ENCODE measurements around the gene WIPI1. TPM values are rescaled to one million over a fixed set of nuclear protein-coding genes. Genes with fewer than 3 reads are reported as not detected.

The WIPI1 gene
- total RNA-seq, 8 experiments from 2014 or later = 11.7 to 82.8 (median 39.1) TPM

DNA sequence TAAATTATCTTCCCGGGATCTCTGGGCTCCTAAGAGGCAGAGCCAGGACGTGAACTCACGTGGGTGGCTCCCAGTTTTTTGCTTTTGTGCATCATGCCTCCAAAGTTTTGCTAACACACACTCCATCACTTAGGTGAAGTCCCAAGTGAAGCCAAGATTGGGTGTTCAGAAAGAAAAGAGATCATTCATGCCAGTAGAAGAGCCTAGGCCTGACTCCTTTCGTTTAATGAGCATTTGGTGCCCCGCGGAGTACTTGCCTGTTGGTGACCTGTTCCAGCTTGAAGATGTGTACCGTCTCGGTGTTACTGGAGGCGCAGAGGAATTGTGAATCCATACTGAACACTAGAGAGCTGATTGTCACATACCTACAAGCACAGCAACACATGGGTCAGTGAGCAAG lies 24.1 kb downstream of the WIPI1 start:
- in situ Hi-C loops (cut with MboI; ENCODE audit: low pct_unique_long_range_greater_than_20kb in 2 of 9, low sequenced_read_pairs in 9 of 9, unreplicated experiment in 9 of 9) = loop anchor here in 5 of 9 experiments (10.0 to 25.0 kb wide), 3 partner anchors 146 to 171 kb away; partner anchors contain the start of genes ARSG (in 1 of the 5) and SLC16A6 (in 1 of the 5)
- WGBS, 10 experiments = 88 to 100% (median 96%) methylated on average over 1 to 9 of the region's 9 CpGs; no CpG with 5 or more reads in 3 of the 10 experiments
- no peak overlapping the region for H3K4me3 ChIP-seq
- no peak overlapping the region for H3K27ac ChIP-seq
- no peak for ATAC-seq (replicated peaks in 6 of 8)
- no peaks in the 10 kb centered on the region for H3K4me1 ChIP-seq (replicated peaks in 1 of 2)

DNA sequence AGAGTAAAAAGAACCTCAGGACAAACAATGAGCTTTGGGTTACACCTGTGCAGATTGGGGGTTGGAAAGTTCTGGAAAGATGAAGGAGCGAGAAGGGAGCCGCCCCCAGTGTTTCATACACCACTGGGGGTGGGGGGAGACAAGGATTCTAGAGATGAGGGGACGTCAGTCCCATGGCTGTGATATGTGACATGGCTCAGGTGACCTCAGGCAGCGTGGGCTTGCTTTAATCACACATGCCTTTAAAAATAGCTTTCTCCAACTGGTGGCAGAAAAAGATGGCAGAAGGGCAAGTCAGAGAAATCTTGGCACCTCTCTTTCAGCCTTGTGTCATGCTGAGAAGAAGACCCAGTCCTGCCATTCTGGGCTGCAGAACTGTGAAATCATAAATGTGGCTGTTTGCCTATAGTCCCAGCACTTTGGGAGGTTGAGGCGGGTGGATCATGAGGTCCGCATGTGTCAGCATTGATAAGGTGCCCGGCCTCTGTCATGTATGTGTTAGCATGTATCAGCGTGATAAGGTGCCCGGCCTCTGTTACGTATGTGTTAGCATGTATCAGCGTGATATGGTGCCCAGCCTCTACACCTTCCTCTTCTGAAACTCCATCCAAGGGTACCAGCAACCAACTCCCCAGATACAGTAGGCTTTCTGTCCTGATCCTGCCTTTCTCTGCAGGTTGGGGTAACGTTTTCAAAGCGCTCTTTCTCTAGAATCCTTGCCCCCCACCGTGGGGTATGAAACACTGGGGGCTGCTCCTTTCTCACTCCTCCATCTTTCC lies 25.0 kb downstream of the WIPI1 start:
- ATAC-seq (replicated peaks in 6 of 8) = no peak
- in situ Hi-C loops (cut with MboI; ENCODE audit: low pct_unique_long_range_greater_than_20kb in 2 of 9, low sequenced_read_pairs in 9 of 9, unreplicated experiment in 9 of 9) = loop anchor here in 5 of 9 experiments (10.0 to 25.0 kb wide), 3 partner anchors 145 to 170 kb away; partner anchors contain the start of genes ARSG (in 1 of the 5) and SLC16A6 (in 1 of the 5)
- no peak overlapping the region for H3K27ac ChIP-seq
- WGBS, 10 experiments = 67 to 100% (median 83%) methylated on average over 2 to 7 of the region's 14 CpGs; no CpG with 5 or more reads in 1 of the 10 experiments
- H3K4me1 ChIP-seq (replicated peaks in 1 of 2) = no peaks in the 10 kb centered on the region
- H3K4me3 ChIP-seq = no peak overlapping the region

DNA sequence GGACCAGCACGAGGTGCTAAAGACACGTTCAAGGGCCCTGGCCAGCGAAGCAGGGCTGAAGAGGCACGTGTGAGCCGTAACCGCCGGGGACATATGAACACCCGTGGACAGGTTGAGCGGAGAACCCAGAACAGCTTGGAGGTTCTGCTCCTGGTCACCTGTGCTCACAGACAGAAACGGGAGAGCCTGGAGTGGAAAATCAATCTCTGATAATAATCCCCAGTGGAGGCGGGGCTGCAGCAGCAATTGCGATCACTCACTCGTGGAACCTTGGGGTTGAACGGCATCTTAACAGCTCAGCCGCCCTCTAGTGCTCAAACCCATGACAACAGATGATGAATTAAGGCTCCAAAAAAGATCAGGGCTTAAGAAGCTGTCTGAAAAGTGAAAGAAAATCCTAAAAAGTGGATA lies 25.6 kb downstream of the WIPI1 start:
- H3K4me1 ChIP-seq (replicated peaks in 1 of 2) = no peaks in the 10 kb centered on the region
- no peak overlapping the region for H3K4me3 ChIP-seq
- ATAC-seq (replicated peaks in 6 of 8) = peak in 3 of 8 experiments; percentile 19 to 46 (median 27)
- in situ Hi-C loops (cut with MboI; ENCODE audit: low pct_unique_long_range_greater_than_20kb in 2 of 9, low sequenced_read_pairs in 9 of 9, unreplicated experiment in 9 of 9) = loop anchor here in 5 of 9 experiments (10.0 to 25.0 kb wide), 3 partner anchors 144 to 169 kb away; partner anchors contain the start of genes ARSG (in 1 of the 5) and SLC16A6 (in 1 of the 5)
- H3K27ac ChIP-seq = no peak overlapping the region
- WGBS, 10 experiments = 25 to 100% (median 53%) methylated on average over 1 to 7 of the region's 15 CpGs; no CpG with 5 or more reads in 2 of the 10 experiments

DNA sequence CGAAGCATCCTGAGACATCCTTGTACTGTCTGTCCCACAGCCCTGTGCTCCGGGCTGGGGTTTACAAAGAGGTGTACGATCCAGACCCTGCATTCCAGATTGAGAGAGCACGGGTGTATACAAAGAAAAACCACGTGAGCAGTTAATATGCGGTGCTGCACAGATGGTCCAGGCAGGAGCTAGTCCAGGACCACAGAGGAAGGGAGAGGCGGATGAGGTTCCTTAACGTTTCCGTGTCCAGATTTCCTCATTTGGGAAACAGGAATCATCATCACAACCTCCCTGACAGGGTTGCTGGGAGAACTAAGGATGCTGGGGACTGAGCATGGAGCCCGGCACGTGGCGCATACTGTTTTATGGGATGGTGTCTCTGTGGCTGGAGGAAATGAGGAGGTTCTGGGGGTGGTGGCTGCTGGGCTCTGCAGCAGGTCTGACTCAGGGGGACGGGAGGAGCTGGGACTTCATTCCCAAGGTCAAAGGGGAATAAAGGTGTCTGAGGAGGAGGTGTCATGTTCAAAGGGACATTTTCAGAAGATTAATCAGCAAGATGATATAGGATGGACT lies 26.2 kb downstream of the WIPI1 start:
- no peak overlapping the region for H3K4me3 ChIP-seq
- ATAC-seq (replicated peaks in 6 of 8) = no peak
- 40 to 100% (median 76%) methylated on average over 1 to 8 of the region's 13 CpGs; no CpG with 5 or more reads in 6 of the 10 experiments for WGBS, 10 experiments
- H3K4me1 ChIP-seq (replicated peaks in 1 of 2) = no peaks in the 10 kb centered on the region
- in situ Hi-C loops (cut with MboI; ENCODE audit: low pct_unique_long_range_greater_than_20kb in 2 of 9, low sequenced_read_pairs in 9 of 9, unreplicated experiment in 9 of 9) = loop anchor here in 5 of 9 experiments (10.0 to 25.0 kb wide), 3 partner anchors 144 to 169 kb away; partner anchors contain the start of genes ARSG (in 1 of the 5) and SLC16A6 (in 1 of the 5)
- H3K27ac ChIP-seq = no peak overlapping the region

DNA sequence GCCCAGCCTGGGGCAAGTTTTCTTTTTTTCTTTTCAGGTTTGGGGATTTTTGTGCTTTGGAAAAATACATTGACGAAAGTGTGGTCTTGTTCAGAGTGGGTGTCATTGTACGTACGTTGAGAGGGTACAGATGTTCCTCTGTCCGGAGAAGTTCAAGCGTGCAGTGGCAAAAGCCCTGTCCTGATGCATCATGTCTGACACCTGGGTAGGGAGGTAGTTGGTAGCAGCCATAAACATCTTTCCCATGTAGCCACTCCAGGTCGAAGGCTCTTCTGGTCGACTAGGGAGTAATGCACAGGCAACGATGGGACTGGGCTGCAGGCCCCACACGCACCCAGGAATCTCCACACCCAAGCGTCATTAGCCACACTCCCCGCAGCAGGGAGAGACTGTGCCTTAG lies 27.4 kb downstream of the WIPI1 start:
- no peak for ATAC-seq (replicated peaks in 6 of 8)
- H3K4me1 ChIP-seq (replicated peaks in 1 of 2) = no peaks in the 10 kb centered on the region
- H3K4me3 ChIP-seq = no peak overlapping the region
- no peak overlapping the region for H3K27ac ChIP-seq
- in situ Hi-C loops (cut with MboI; ENCODE audit: low pct_unique_long_range_greater_than_20kb in 2 of 9, low sequenced_read_pairs in 9 of 9, unreplicated experiment in 9 of 9) = loop anchor here in 5 of 9 experiments (10.0 to 25.0 kb wide), 3 partner anchors 143 to 168 kb away; partner anchors contain the start of genes ARSG (in 1 of the 5) and SLC16A6 (in 1 of the 5)
- 92 to 97% (median 94%) methylated on average over 3 to 7 of the region's 11 CpGs; no CpG with 5 or more reads in 3 of the 10 experiments for WGBS, 10 experiments

DNA sequence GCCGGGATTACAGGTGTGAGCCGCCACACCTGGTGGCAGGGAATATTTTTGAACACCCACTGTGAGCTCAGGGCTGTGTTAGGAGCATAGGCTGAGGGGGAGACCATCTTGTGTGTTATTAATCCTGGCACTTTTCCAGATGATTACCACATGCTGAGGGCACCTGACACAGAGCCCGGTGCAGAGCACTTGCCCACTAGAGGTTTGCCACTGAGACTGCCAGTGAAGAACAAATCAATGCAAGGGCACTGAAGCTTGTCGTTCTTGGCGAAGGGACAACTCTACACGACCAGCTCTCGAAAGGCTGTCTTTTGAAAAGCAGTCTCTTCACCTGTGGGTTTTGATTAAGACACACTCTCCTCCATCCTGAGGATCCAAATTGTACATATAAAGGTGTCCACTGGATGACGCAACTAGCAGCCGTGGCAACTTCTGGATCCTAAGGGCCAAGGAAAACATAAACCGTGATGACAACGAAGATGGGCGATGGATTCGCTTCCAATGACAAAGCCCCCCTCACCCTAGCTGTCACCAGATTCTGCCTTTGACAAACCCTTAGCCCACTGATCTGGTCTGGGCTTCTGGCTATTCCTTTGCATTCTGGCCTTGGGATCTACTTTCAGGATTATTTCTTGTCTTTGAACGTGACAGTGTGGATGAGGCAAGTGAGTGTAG lies 28.7 kb downstream of the WIPI1 start:
- Histone ChIP-seq H3K4me1 (replicated peaks in 1 of 2) (no peaks in the 10 kb centered on the region), H3K4me3 (no peak overlapping the region), H3K27ac (no peak overlapping the region)
- WGBS, 10 experiments = 80 to 100% (median 93%) methylated on average over 1 to 11 of the region's 14 CpGs; no CpG with 5 or more reads in 1 of the 10 experiments
- ATAC-seq (replicated peaks in 6 of 8) = no peak
- in situ Hi-C loops (cut with MboI; ENCODE audit: low pct_unique_long_range_greater_than_20kb in 2 of 9, low sequenced_read_pairs in 9 of 9, unreplicated experiment in 9 of 9) = loop anchor here in 4 of 9 experiments (25.0 kb wide), 2 partner anchors 141 to 166 kb away; partner anchors contain the start of genes ARSG (in 1 of the 4) and SLC16A6 (in 1 of the 4)

DNA sequence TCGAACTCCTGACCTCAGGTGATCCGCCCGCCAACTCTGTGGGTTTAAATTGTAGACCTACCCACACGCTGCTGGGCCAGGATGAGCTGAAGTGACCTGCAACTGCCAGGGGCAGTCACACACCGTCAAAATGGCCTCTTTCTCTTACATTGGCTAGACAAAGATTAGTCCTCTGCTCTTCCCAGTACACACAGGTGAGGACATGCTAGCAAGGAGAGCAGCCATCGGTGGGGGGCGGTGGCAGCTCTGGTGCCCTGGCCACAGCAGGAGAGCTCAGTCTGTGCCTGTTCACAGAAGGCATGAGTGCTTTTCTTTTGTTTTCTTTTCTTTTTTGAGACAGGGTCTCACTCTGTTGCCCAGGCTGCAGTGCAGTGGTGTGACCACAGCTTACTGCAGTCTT lies 29.7 kb downstream of the WIPI1 start:
- WGBS, 10 experiments = 88 to 100% (median 100%) methylated on average over 1 to 2 of the region's 7 CpGs; no CpG with 5 or more reads in 5 of the 10 experiments
- Histone ChIP-seq H3K4me1 (replicated peaks in 1 of 2) (no peaks in the 10 kb centered on the region), H3K4me3 (no peak overlapping the region), H3K27ac (no peak overlapping the region)
- in situ Hi-C loops (cut with MboI; ENCODE audit: low pct_unique_long_range_greater_than_20kb in 2 of 9, low sequenced_read_pairs in 9 of 9, unreplicated experiment in 9 of 9) = loop anchor here in 4 of 9 experiments (25.0 kb wide), 2 partner anchors 140 to 165 kb away; partner anchors contain the start of genes ARSG (in 1 of the 4) and SLC16A6 (in 1 of the 4)
- no peak for ATAC-seq (replicated peaks in 6 of 8)

DNA sequence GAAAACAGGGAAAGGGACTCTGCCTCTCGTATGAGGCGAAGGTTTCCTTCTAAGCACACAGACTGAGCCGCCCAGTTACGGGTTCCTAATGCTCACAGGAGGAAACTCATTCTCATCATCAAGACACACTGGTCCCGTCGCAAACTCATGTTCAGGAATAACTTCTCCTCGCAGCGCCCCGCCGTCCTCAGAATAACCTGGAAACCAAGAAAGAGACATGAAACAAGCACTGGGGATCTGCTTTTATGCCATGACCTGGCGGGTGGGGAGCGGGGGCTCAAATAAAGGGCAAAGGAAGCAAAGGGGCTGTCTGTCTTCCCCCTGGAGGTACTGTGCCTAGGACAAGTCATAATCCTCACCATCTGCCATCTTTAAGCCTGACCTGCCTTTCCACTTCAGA lies 31.3 kb downstream of the WIPI1 start:
- ATAC-seq (replicated peaks in 6 of 8) = no peak

DNA sequence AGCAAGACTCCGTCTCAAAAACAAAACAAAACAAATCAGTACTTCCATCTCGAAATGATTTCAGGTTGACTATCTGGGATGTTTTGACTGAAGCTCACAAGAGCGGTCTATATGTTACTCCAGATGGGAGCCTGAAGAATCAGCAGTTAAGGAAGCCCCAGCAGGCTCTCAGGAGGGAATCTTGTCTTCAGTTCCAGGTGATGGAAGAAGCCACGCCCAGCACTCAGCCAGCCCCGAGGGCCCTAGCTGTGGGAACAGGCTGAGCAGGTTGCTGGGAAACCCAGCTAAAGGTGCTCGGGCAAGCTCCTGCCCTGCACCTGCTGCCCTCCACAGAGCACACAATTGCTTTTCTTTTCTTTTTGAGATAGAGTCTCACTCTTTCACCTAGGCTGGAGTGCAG lies 32.4 kb downstream of the WIPI1 start:
- ATAC-seq (replicated peaks in 6 of 8) = no peak
- Histone ChIP-seq H3K4me3 (no peak overlapping the region), H3K27ac (no peak overlapping the region), H3K4me1 (replicated peaks in 1 of 2) (no peaks in the 10 kb centered on the region)
- WGBS, 10 experiments = 40 to 100% (median 92%) methylated on average over 1 to 4 of the region's 6 CpGs; no CpG with 5 or more reads in 4 of the 10 experiments
- in situ Hi-C loops (cut with MboI; ENCODE audit: low pct_unique_long_range_greater_than_20kb in 2 of 9, low sequenced_read_pairs in 9 of 9, unreplicated experiment in 9 of 9) = loop anchor here in 4 of 9 experiments (25.0 kb wide), 2 partner anchors 138 to 163 kb away; partner anchors contain the start of genes ARSG (in 1 of the 4) and SLC16A6 (in 1 of the 4)

More for the DNA sequence above, 31.3 kb downstream of the WIPI1 start:
- H3K27ac ChIP-seq = no peak overlapping the region
- in situ Hi-C loops (cut with MboI; ENCODE audit: low pct_unique_long_range_greater_than_20kb in 2 of 9, low sequenced_read_pairs in 9 of 9, unreplicated experiment in 9 of 9) = loop anchor here in 4 of 9 experiments (25.0 kb wide), 2 partner anchors 139 to 164 kb away; partner anchors contain the start of genes ARSG (in 1 of the 4) and SLC16A6 (in 1 of the 4)
- no peak overlapping the region for H3K4me3 ChIP-seq
- no peaks in the 10 kb centered on the region for H3K4me1 ChIP-seq (replicated peaks in 1 of 2)
- 83 to 100% (median 89%) methylated on average over 4 to 9 of the region's 12 CpGs; no CpG with 5 or more reads in 1 of the 10 experiments for WGBS, 10 experiments

DNA sequence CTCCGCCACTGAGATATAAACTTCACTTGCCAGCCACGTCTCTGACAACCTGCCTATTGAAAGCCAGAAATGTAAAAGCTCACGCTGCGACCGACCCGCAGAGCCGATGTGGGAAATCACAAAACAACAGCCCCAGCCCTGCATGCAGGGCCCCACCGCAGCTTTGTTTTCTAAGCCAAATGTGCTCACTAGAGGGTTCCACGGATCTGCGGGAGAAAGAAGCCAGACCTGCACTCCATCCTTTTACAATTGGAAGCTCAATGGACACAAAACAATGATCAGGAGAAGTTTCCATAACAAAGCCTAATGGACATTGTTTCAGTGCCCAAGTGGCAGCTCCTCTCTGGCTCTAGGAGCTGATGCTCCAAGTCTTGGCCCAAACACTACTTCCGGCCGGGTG lies 33.1 kb downstream of the WIPI1 start:
- Histone ChIP-seq H3K4me3 (no peak overlapping the region), H3K27ac (no peak overlapping the region), H3K4me1 (replicated peaks in 1 of 2) (no peaks in the 10 kb centered on the region)
- ATAC-seq (replicated peaks in 6 of 8) = no peak
- 66 to 96% (median 78%) methylated on average over 5 to 7 of the region's 12 CpGs; no CpG with 5 or more reads in 6 of the 10 experiments for WGBS, 10 experiments
- in situ Hi-C loops (cut with MboI; ENCODE audit: low pct_unique_long_range_greater_than_20kb in 2 of 9, low sequenced_read_pairs in 9 of 9, unreplicated experiment in 9 of 9) = no loop called here

DNA sequence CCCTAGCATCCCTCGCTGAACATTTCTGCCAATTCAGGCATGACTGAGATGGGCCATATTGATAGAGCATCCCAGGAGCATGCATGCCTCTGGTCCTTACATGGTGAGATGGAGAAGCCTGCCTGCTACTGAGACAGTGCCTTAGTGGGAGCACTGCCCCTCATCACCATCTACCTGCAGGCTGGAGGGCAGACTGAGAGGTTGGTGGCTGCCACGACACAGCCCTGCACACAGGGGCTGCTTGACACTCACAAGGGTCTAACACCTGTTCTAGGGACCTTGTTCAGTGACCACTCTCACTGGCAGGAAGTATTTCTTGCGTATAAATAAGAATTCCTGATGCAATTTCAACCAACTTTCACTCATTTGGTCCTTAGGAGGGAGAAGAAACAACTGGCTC lies 34.0 kb downstream of the WIPI1 start:
- ATAC-seq (replicated peaks in 6 of 8) = no peak
- Histone ChIP-seq H3K4me1 (replicated peaks in 1 of 2) (no peaks in the 10 kb centered on the region), H3K4me3 (no peak overlapping the region), H3K27ac (no peak overlapping the region)
- in situ Hi-C loops (cut with MboI; ENCODE audit: low pct_unique_long_range_greater_than_20kb in 2 of 9, low sequenced_read_pairs in 9 of 9, unreplicated experiment in 9 of 9) = no loop called here
- WGBS, 10 experiments = 80 to 100% (median 100%) methylated on average over 1 to 2 of the region's 3 CpGs; no CpG with 5 or more reads in 4 of the 10 experiments

DNA sequence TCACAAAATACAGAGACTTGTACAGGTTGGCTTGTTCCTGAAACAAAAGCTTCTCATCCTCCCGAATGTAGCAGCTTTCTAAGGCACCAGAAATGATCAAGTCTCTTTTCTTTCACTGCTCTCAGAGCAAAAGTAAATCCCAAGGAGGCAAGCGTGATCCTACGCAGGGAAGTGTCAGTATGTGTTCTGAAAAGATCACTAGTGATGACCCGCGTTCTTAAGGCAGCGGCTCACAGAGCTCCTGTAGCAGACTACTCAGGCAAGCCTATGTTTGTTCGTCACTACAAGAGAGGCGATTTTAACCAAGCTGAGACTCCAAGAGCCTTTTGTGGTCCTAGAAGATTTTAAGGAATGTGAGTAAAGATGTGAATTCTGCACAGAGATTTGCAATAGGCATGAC lies 34.5 kb downstream of the WIPI1 start:
- Histone ChIP-seq H3K27ac (no peak overlapping the region), H3K4me3 (no peak overlapping the region), H3K4me1 (replicated peaks in 1 of 2) (no peaks in the 10 kb centered on the region)
- WGBS, 10 experiments = 87 to 100% (median 95%) methylated on average over 1 to 8 of the region's 8 CpGs
- ATAC-seq (replicated peaks in 6 of 8) = no peak
- in situ Hi-C loops (cut with MboI; ENCODE audit: low pct_unique_long_range_greater_than_20kb in 2 of 9, low sequenced_read_pairs in 9 of 9, unreplicated experiment in 9 of 9) = no loop called here

Data from motor neuron (in vitro differentiated cells).